Stimulated activated CD4-positive, alpha-beta T cell treated with anti-CD3 and anti-CD28 coated beads, Interleukin-4, amount 100 ng/mL, for 4 hours (primary cell): ENCODE results near the gene FGFR2.
A peak's percentile ranks its signal among the peaks of the same experiment; 100 is the strongest.

Experiments
- DNase-seq, 2 experiments: peaks; one replicate each; pipeline ENCODE4 v3.0.0-alpha.2; 2020

The FGFR2 gene

GRCh38 chr10:121598263-121599249 lies at the start of gene FGFR2:
Gene FGFR2, minus strand, starts transcription at chr10:121598444. Its CDS starts 4,627 bp downstream, at chr10:121593817.
- DNase-seq: peak; percentile 12 to 23

- no peak for DNase-seq
Measured at GRCh38 chr10:121647401-121647800, 49.2 kb upstream of the FGFR2 start.

- DNase-seq: no peak
Measured at GRCh38 chr10:121645696-121646095, 47.5 kb upstream of the FGFR2 start.

- no peak for DNase-seq
Measured at GRCh38 chr10:121644501-121644900, 46.3 kb upstream of the FGFR2 start.

- DNase-seq: no peak
Measured at GRCh38 chr10:121640266-121640665, 42.0 kb upstream of the FGFR2 start.

- no peak for DNase-seq
Measured at GRCh38 chr10:121639416-121639815, 41.2 kb upstream of the FGFR2 start.

GRCh38 chr10:121637437-121637836 lies 39.2 kb upstream of the FGFR2 start:
- no peak for DNase-seq

GRCh38 chr10:121633056-121633455 lies 34.8 kb upstream of the FGFR2 start:
- no peak for DNase-seq

GRCh38 chr10:121631365-121632029 lies 33.3 kb upstream of the FGFR2 start:
- no peak for DNase-seq

GRCh38 chr10:121628859-121629258 lies 30.6 kb upstream of the FGFR2 start:
- no peak for DNase-seq

- no peak for DNase-seq
Measured at GRCh38 chr10:121627876-121628581, 29.8 kb upstream of the FGFR2 start.

- DNase-seq: no peak
Measured at GRCh38 chr10:121624836-121625486, 26.7 kb upstream of the FGFR2 start.

- no peak for DNase-seq
Measured at GRCh38 chr10:121618906-121619305, 20.7 kb upstream of the FGFR2 start.

- DNase-seq: no peak
Measured at GRCh38 chr10:121617176-121617575, 18.9 kb upstream of the FGFR2 start.

- no peak for DNase-seq
Measured at GRCh38 chr10:121616291-121616690, 18.0 kb upstream of the FGFR2 start.

- no peak for DNase-seq
Measured at GRCh38 chr10:121615836-121616235, 17.6 kb upstream of the FGFR2 start.

GRCh38 chr10:121615435-121615793 lies 17.2 kb upstream of the FGFR2 start:
- no peak for DNase-seq

GRCh38 chr10:121614613-121615434 lies 16.6 kb upstream of the FGFR2 start:
- no peak for DNase-seq

GRCh38 chr10:121613456-121613855 lies 15.2 kb upstream of the FGFR2 start:
- no peak for DNase-seq

- DNase-seq: no peak
Measured at GRCh38 chr10:121611393-121612159, 13.3 kb upstream of the FGFR2 start.

GRCh38 chr10:121610798-121611323 lies 12.6 kb upstream of the FGFR2 start:
- DNase-seq: no peak
